A549 treated with RU486 at 1 μM for 4 hours (cell line): ENCODE results near the gene TIMM8B. TPM values are rescaled to one million over a fixed set of nuclear protein-coding genes. Genes with fewer than 3 reads are reported as not detected.

Experiments used
- total RNA-seq: library from RNA; stranded (reverse); fragments of 200-300 nt; extraction: Qiagen RNA extraction; gene quantifications from 5 replicates; pipeline ENCODE4 v1.2.3, GENCODE V29; 2022; ENCODE audit warnings: low read depth

TIMM8B gene
- total RNA-seq, result 65.0 to 88.5 TPM (median 70.3 TPM) in 5 replicates

GRCh38 chr11:112086422-112087191 lies at the start of gene TIMM8B, which contains the start of gene SDHD:
TSS of gene TIMM8B (minus strand) at chr11:112086756. CDS start at chr11:112086723, 33 bp downstream.
TSS of gene SDHD (plus strand) at chr11:112086873. CDS start at chr11:112086908, 35 bp downstream.

GRCh38 chr11:112073941-112074811 lies 12.4 kb downstream of the TIMM8B start, which contains the start of the genes NKAPD1 and PIH1D2:
TSS of gene NKAPD1 (plus strand) at chr11:112074299. CDS start at chr11:112075575, 1,276 bp downstream.
TSS of gene PIH1D2 (minus strand) at chr11:112074017. CDS start at chr11:112073174, 843 bp downstream.

Other genes starting within 250 kb of the TIMM8B start
- gene ALG9, start 215.2 kb downstream of the TIMM8B start, total RNA-seq, result 17.3 to 21.6 TPM (median 19.3 TPM) in 5 replicates
- 0.88 to 1.6 TPM (median 1.6 TPM) in 5 replicates for gene FDXACB1, start 207.6 kb downstream of the TIMM8B start, total RNA-seq
- 30.1 to 34.3 TPM (median 32.2 TPM) in 5 replicates for gene CFAP68, start 207.2 kb downstream of the TIMM8B start, total RNA-seq
- gene CRYAB, start 175.0 kb downstream of the TIMM8B start, total RNA-seq, result 5.7 to 13.0 TPM (median 7.1 TPM) in 5 replicates
- gene HSPB2, start 174.0 kb downstream of the TIMM8B start, total RNA-seq, result not detected in 5 replicates
- gene C11orf52, start 167.8 kb downstream of the TIMM8B start, total RNA-seq, result not detected in 5 replicates
- 3.6 to 7.5 TPM (median 6.3 TPM) in 5 replicates for gene DIXDC1, start 149.4 kb downstream of the TIMM8B start, total RNA-seq
- gene DLAT, start 61.3 kb downstream of the TIMM8B start, total RNA-seq, result 18.9 to 35.8 TPM (median 29.2 TPM) in 5 replicates
- gene PIH1D2, start 12.7 kb downstream of the TIMM8B start, total RNA-seq, result 0.83 to 1.4 TPM (median 1.2 TPM) in 5 replicates
- gene NKAPD1, start 12.5 kb downstream of the TIMM8B start, total RNA-seq, result 12.4 to 19.4 TPM (median 14.8 TPM) in 5 replicates
- gene SDHD, start 117 bp upstream of the TIMM8B start, total RNA-seq, result 65.1 to 83.1 TPM (median 66.2 TPM) in 5 replicates
- 62.5 to 98.1 TPM (median 93.9 TPM) in 5 replicates for gene IL18, start 77.3 kb upstream of the TIMM8B start, total RNA-seq
- gene TEX12, start 80.6 kb upstream of the TIMM8B start, total RNA-seq, result not detected in 5 replicates
- 0.59 to 0.79 TPM (median 0.71 TPM) in 5 replicates for gene BCO2, start 88.8 kb upstream of the TIMM8B start, total RNA-seq
- gene PTS, start 139.7 kb upstream of the TIMM8B start, total RNA-seq, result 24.9 to 35.2 TPM (median 29.5 TPM) in 5 replicates
- gene PLET1, start 174.1 kb upstream of the TIMM8B start, total RNA-seq, result not detected in 5 replicates